GM08714 (cell line): ENCODE measurements around the gene WDR35.
A peak's percentile ranks its signal among the peaks of the same experiment; 100 is the strongest.

ENCODE experiments used
- H3K4me3 ChIP-seq: fragments of 200-500 bp; sonication (Bioruptor generic); 2 replicates; pipeline ENCODE4 v1.5.1; 2014; ENCODE audit warnings: mild to moderate bottlenecking, low read length, inconsistent platforms
- ZNF274 ChIP-seq: IDR thresholded peaks from 2 replicates; pipeline ENCODE4 v1.6.1; 2012; ENCODE audit warnings: mild to moderate bottlenecking, low read depth, low read length

The WDR35 gene

DNA sequence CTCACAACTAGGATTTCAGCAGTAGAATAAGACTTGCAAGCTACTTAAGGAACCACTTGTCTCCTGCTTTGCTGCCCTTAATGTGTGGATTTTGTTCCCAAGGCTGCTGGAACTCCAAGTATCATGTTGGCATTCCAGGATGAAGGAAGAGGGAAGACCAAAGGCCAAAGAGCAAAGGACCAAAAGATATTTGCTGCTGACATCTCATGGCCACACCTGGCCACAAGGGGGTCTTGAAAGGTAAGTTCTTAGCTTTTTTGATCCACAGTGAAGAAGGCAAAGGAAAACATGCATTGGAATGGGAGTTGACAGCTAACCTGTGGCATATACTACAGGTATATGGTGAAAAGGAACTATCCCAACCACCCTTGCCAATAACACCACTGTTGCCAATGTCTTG is 26.4 kb upstream of the WDR35 start:
- TF ChIP-seq ZNF274: no peak

DNA sequence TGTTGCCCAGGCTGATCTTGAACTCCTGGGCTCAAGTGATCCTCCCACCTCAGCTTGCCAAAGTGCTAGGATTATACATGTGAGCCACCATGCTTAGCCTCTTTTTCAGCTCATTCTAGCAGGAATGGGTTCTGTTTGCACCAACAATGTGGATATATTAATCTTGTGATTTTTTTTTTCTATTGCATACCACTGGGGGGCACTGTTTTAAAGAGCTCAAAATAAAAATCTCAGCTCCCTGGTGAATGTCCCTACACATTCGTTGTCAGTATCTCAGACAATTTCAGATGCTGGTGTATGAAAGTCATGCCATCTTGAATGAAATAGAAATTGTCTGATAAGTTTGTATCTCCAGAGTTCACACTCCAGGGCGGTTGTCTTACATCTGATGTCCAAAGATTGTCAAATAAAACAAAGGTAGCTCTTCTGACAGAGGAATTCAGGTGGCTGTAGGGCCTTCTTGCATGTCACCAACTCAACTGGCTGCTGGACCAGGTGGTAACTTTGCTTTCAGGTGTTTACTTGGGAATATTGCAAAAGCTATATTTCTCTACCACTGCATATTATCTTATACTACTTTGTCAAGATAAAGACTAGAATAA is 25.7 kb upstream of the WDR35 start:
- TF ChIP-seq ZNF274: no peak
- no peak overlapping the region for H3K4me3 ChIP-seq

More for the DNA sequence above, 26.4 kb upstream of the WDR35 start:
- no peak overlapping the region for H3K4me3 ChIP-seq

GRCh38 chr2:20013126-20013849 is 23.4 kb upstream of the WDR35 start:
- H3K4me3 ChIP-seq: no peak overlapping the region; the same call in 1 of the 2 replicates
- no peak for TF ChIP-seq ZNF274

DNA sequence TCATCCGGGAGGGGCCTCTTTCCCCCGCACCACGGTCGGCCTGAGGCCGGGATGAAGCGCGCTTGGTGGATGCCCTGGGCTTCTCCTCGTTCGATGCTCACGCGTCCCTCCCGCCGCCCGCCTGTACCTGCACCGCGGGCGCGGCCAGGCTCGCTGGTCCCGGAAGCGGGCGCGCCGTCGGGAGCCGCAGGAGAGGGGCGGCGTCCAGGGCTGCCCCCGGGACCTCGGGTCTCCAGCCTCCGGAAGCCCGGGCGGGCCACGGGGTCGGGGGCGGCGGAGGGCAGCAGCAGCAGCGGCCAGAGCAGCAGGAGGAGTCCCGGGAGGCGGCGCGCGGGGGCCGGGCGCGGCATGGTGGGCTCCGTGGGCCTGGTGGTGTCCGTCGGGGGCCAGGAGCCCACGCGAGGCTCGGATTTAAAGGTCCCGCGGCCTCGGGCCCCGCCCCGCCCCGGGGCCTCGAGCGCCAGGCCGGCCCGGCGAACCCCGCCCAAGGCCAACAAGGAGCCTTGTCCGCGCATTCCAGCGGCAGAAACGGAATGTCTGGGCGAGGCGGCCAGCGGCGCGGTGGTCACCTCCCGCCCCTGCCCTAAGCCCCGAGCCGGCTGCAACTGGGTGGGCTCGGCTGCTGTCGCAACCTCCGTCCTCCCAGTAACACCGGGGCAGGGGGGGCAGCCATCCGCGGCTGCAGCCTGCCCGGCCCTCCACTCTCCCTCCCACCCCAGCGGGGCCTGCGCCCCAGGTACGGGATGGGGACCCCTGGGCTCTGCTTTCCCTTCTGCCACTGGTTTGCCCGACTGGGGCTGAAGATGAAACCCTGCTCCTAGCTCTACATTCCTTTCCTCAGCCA is 22.6 kb upstream of the WDR35 start, which contains the start of gene MATN3:
Gene MATN3 (minus strand): TSS at position 387 of the 844 bp plus-strand sequence. CDS start 37 bp downstream, at position 350.
- TF ChIP-seq ZNF274: no peak
- H3K4me3 ChIP-seq: peak within 1 kb of the TSS; percentile 25; the same call in 1 of the 2 replicates

DNA sequence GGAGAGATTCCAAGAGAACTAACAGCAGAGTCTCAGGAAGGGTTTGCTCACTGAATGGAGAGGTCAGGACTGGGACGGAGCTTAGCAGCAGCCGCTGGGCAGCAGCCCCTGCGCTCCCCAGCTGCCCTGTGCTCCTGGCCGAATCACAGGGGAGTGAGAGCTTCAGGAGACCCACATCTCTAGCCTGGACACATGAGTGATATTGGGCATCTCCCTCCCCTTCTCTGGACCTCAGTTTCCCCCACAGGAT is 22.1 kb upstream of the WDR35 start:
- H3K4me3 ChIP-seq: no peak overlapping the region; the same call in 1 of the 2 replicates
- TF ChIP-seq ZNF274: no peak

DNA sequence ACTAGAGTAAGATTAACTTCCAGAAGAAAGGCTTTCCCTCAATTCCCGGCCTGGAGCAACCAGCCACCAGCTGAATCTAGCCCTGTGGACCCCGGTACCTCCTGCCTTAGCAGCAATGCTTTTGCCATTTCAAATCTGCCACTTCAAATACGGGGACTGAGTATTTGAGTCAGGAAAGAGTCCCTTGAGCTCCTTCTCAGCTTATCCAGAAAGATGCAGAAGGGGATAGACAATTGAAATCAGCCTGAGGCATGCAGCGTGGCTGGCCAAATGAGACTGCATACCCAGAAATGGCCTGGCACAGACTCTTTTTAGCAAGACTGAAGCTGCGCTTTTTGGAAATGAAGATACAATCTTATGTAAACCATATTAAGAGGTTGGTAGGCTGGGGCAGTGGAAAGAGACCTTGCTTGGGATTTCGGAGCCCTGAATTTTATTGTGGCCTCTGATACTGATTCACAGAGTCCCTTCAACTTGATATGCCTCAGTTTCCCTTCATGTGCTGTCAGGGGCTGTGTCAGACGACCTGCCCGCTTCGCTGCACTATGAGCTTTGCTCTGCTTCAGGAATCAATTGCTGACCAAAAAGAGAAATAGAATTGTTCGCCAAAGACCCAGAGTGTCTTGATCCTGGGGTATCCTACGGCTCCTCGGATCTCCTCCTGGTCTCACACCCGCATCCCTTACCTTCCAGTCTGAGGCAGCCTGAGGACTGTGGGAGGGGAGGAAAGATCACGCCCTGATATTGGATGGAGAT is 21.5 kb upstream of the WDR35 start:
- no peak overlapping the region for H3K4me3 ChIP-seq
- no peak for TF ChIP-seq ZNF274

- TF ChIP-seq ZNF274: no peak
- no peak overlapping the region for H3K4me3 ChIP-seq
Observed at GRCh38 chr2:20008703-20009102, 18.8 kb upstream of the WDR35 start.

- no peak overlapping the region for H3K4me3 ChIP-seq
- no peak for TF ChIP-seq ZNF274
Observed at GRCh38 chr2:20005891-20006470, 16.1 kb upstream of the WDR35 start.

DNA sequence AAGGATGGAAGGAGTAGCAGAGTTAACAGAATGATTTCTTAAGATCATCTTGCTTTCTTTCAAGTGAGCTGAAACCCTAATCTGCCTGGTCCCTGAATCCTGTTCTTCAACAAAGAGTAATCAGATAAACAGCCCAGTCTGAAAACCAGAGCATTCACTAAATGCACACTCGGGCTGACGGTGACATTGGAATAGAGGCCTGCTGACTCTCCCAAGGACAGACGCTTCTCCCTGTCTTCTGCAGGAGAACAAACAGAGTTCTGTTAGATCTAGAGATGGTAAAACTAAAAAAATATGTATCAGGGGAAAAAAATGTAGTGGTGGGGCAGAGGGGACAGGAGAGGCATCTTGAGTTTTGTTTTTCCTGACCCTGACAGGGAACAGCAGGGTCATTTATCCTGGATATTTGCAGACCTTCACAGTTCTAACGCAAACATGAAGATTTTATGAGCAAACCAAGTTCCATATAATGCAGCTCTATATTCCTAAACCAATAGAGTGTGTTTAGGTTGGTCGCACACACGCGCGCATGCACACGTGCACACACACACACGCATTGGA is 15.2 kb upstream of the WDR35 start:
- no peak overlapping the region for H3K4me3 ChIP-seq
- TF ChIP-seq ZNF274: no peak

- H3K4me3 ChIP-seq: no peak overlapping the region
- no peak for TF ChIP-seq ZNF274
Observed at GRCh38 chr2:20001361-20001863, 11.5 kb upstream of the WDR35 start.

DNA sequence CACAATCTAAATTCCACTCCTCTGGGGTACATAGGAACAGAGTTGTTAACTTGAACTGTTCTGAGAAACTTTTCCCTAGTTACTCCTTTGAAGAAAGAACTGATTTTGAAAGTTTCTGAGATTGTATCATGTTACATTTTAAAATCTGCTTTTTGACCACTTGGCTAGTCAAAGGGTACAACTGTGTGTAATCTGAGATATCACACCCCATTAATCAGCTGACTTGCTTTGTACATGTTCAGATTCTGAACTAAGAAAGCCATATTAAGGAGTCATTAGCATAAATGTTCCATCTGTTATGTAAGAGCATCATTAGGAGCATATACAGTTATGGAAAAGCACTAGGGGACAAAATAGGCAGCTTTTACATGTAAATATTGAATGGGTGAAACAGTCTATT is 3.8 kb upstream of the WDR35 start:
- TF ChIP-seq ZNF274: no peak
- H3K4me3 ChIP-seq: no peak overlapping the region

- no peak for TF ChIP-seq ZNF274
- H3K4me3 ChIP-seq: no peak overlapping the region
Observed at GRCh38 chr2:19991895-19992294, 2.0 kb upstream of the WDR35 start.

GRCh38 chr2:19990416-19990728 is 467 bp upstream of the WDR35 start:
- H3K4me3 ChIP-seq: peak overlapping the region; percentile 85
- no peak for TF ChIP-seq ZNF274

DNA sequence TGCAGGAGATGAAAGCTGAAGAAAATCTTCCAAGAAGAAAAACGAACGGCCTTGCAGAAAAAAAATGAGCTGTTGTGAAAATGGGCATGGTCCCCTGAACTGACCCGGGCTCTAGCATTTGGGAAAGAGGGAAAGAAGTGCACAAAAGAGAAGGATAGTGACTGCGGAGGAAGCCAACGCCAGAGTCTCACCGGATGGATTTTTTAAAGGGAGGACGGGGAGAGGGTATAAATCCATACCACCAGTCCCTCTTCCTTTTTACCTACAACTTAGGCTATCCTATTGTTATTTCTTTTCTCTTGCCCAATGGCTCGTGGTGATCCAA is 601 bp downstream of the WDR35 start:
- H3K4me3 ChIP-seq: peak overlapping the region; percentile 85
- TF ChIP-seq ZNF274: no peak

DNA sequence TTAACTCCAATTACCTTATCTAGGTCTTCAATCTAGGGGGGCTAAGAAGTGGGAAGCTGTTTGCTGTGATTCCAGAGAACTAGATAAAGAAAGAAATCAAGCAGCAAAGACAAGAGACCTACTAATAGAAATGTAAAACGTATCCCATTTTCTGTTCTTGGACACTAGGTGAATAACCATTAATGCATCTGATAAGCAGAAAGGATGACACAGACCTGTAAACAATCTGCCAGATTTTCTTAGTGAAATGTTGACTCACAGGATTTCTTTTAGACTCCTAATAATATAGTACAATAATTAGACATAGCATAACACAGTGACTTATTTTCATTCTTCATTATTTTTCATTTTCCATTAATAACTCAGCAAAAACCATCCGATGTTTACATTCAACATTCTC is 1.3 kb downstream of the WDR35 start:
- no peak for TF ChIP-seq ZNF274
- peak overlapping the region; percentile 85; the same call in 1 of the 2 replicates for H3K4me3 ChIP-seq
